ENCODE measurements around the gene HSF2.

The HSF2 gene

DNA sequence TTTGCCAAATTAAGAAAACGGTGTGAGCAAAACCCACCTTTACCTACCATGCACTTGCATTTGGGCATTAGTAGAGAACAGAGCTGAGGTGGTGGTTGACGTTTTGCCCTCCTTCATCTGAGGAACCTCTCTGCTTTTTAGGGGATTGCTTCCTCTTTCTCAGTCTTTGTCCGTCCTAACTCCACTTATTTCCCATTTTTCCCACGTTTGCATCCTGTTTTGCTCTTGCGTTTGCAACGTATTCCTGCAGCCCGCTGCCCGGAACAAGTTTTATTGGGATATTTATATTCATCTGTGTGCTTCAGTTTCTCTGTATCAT is 72.5 kb downstream of the HSF2 start:
- Histone ChIP-seq H3K9me3 (ENCODE audit: control insufficient read depth, low read length) (no peaks in the 10 kb centered on the region), H3K27me3 (ENCODE audit: control insufficient read depth, insufficient read depth, low read length, poor library complexity, severe bottlenecking) (no peaks in the 10 kb centered on the region), H3K27ac (ENCODE audit: insufficient read depth, low read depth, low read length, poor library complexity, severe bottlenecking) (peak overlapping the region; percentile 11), H3K36me3 (ENCODE audit: control insufficient read depth, insufficient read depth, low read length) (no peaks in the 10 kb centered on the region), H3K4me1 (ENCODE audit: control insufficient read depth, insufficient read depth, low read length) (peaks cover 7% of the 10 kb centered on the region), H3K4me3 (ENCODE audit: insufficient read depth, low read depth, low read length) (peak overlapping the region; percentile 92)
- WGBS, 2 experiments, result 2 to 43% methylated on average over 4 to 8 of the region's 8 CpGs

GRCh38 chr6:122476131-122476530 is 76.7 kb downstream of the HSF2 start:
- no peaks in the 10 kb centered on the region for H3K4me1 ChIP-seq (ENCODE audit: control insufficient read depth, insufficient read depth, low read length)
- H3K27me3 ChIP-seq (ENCODE audit: control insufficient read depth, insufficient read depth, low read length, poor library complexity, severe bottlenecking), result no peaks in the 10 kb centered on the region
- H3K27ac ChIP-seq (ENCODE audit: insufficient read depth, low read depth, low read length, poor library complexity, severe bottlenecking), result no peak overlapping the region
- no peaks in the 10 kb centered on the region for H3K36me3 ChIP-seq (ENCODE audit: control insufficient read depth, insufficient read depth, low read length)
- no peak overlapping the region for H3K4me3 ChIP-seq (ENCODE audit: insufficient read depth, low read depth, low read length)
- H3K9me3 ChIP-seq (ENCODE audit: control insufficient read depth, low read length), result no peaks in the 10 kb centered on the region

GRCh38 chr6:122482750-122483080 is 83.3 kb downstream of the HSF2 start:
- H3K27ac ChIP-seq (ENCODE audit: insufficient read depth, low read depth, low read length, poor library complexity, severe bottlenecking), result no peak overlapping the region
- no peaks in the 10 kb centered on the region for H3K4me1 ChIP-seq (ENCODE audit: control insufficient read depth, insufficient read depth, low read length)
- WGBS, 2 experiments, result 41 to 57% methylated on average over 6 of the region's 7 CpGs
- peak overlapping the region; percentile 46 for H3K4me3 ChIP-seq (ENCODE audit: insufficient read depth, low read depth, low read length)
- no peaks in the 10 kb centered on the region for H3K27me3 ChIP-seq (ENCODE audit: control insufficient read depth, insufficient read depth, low read length, poor library complexity, severe bottlenecking)
- no peaks in the 10 kb centered on the region for H3K9me3 ChIP-seq (ENCODE audit: control insufficient read depth, low read length)
- H3K36me3 ChIP-seq (ENCODE audit: control insufficient read depth, insufficient read depth, low read length), result no peaks in the 10 kb centered on the region

All from ectodermal cell (in vitro differentiated cells).